Endodermal cell (in vitro differentiated cells): Measurements from ENCODE around the gene DGKB. TPM values are rescaled to one million over a fixed set of nuclear protein-coding genes. Genes with fewer than 3 reads are reported as not detected.

Experiments used
- DNase-seq: peaks from one replicate; pipeline ENCODE4 v3.0.0-alpha.2; 2017
- H3K27ac ChIP-seq: 2 replicates; pipeline ENCODE4 v1.5.1; 2013; ENCODE audit warnings: mild to moderate bottlenecking, low read depth, low read length, moderate library complexity
- H3K27me3 ChIP-seq: 2 replicates; pipeline ENCODE4 v1.6.1; 2013; ENCODE audit warnings: mild to moderate bottlenecking, low read length, moderate library complexity; ENCODE audit not compliant: insufficient read depth, control insufficient read depth, poor library complexity, severe bottlenecking
- H3K36me3 ChIP-seq: 2 replicates; pipeline ENCODE4 v1.7.0; 2013; ENCODE audit warnings: mild to moderate bottlenecking, low read length, moderate library complexity; ENCODE audit not compliant: control insufficient read depth, insufficient read depth
- H3K4me1 ChIP-seq: one replicate; pipeline ENCODE4 v1.7.0; 2013; ENCODE audit warnings: low read length; ENCODE audit not compliant: control insufficient read depth, insufficient read depth
- H3K4me3 ChIP-seq: 2 replicates; pipeline ENCODE4 v1.5.1; 2013; ENCODE audit warnings: mild to moderate bottlenecking, low read length, moderate library complexity
- H3K9ac ChIP-seq: 2 replicates; pipeline ENCODE4 v1.6.1; 2013; ENCODE audit warnings: mild to moderate bottlenecking, low read length, moderate library complexity; ENCODE audit not compliant: poor library complexity, severe bottlenecking; ENCODE audit errors: extremely low read depth
- H3K9me3 ChIP-seq: 2 replicates; pipeline ENCODE4 v1.6.1; 2013; ENCODE audit warnings: mild to moderate bottlenecking, low read length, moderate library complexity; ENCODE audit not compliant: control insufficient read depth
- H3K27ac Mint-ChIP-seq: 2 replicates; pipeline ENCODE4 v1.8.0; 2020; ENCODE audit warnings: mixed read lengths
- H3K27me3 Mint-ChIP-seq: 2 replicates; pipeline ENCODE4 v1.8.0; 2021; ENCODE audit warnings: mild to moderate bottlenecking, mixed read lengths; ENCODE audit not compliant: insufficient read depth
- H3K36me3 Mint-ChIP-seq: 2 replicates; pipeline ENCODE4 v1.8.0; 2020; ENCODE audit warnings: low read depth, mixed read lengths
- H3K4me1 Mint-ChIP-seq: 2 replicates; pipeline ENCODE4 v1.8.0; 2020; ENCODE audit warnings: mixed read lengths
- H3K4me3 Mint-ChIP-seq: 2 replicates; pipeline ENCODE4 v1.8.0; 2020; ENCODE audit warnings: mild to moderate bottlenecking, moderate library complexity, mixed read lengths
- H3K9me3 Mint-ChIP-seq: 2 replicates; pipeline ENCODE4 v1.8.0; 2020; ENCODE audit warnings: mild to moderate bottlenecking, mixed read lengths
- CTCF ChIP-seq: fragments of 200-600 bp; sonication (generic); conservative IDR thresholded peaks from 2 replicates; pipeline ENCODE4 v1.5.0; 2021; ENCODE audit warnings: antibody characterized with exemption, mild to moderate bottlenecking
- WGBS, 2 experiments: methylation state at CpG; one replicate each; pipeline versions ENCODE4 v1.1.5 to v1.1.7; 2013; ENCODE audit warnings: missing lambda C conversion rate in 2 of 2, mixed read lengths in 1 of 2; ENCODE audit not compliant: insufficient coverage in 1 of 2, insufficient read length in 1 of 2; 5-methylcytosine and 5-hydroxymethylcytosine counted together
- total RNA-seq, 2 donors: library from RNA; stranded (reverse); fragmentation: NEBNext Ultra II Directional in 1 of 2; extraction: Animal tissue kit (Norgen Biotek cat#: 25700) in 1 of 2; gene quantifications; 2 replicates in 1 of 2; 3 replicates in 1 of 2; pipeline ENCODE4 v1.2.1, GENCODE V29; 2021

Gene DGKB
- total RNA-seq, 2 donors from 2014 or later = 5.1 to 5.2 TPM

GRCh38 chr7:14786314-14786895, 116.1 kb downstream of the DGKB start:
- Mint-ChIP-seq H3K27me3 (no peaks in the 10 kb centered on the region), H3K9me3 (no peaks in the 10 kb centered on the region), H3K4me1 (peaks cover 6% of the 10 kb centered on the region), H3K36me3 (no peaks in the 10 kb centered on the region), H3K27ac (peak overlapping the region; percentile 30), H3K4me3 (no peak overlapping the region)
- no peak overlapping the region for H3K4me3 ChIP-seq
- no peak for TF ChIP-seq CTCF
- WGBS, 2 experiments = 92 to 96% methylated on average over 5 to 9 of the region's 9 CpGs
- DNase-seq = peak; percentile 41
- H3K36me3 ChIP-seq = no peaks in the 10 kb centered on the region
- no peak overlapping the region for H3K9ac ChIP-seq
- H3K4me1 ChIP-seq = no peaks in the 10 kb centered on the region
- no peak overlapping the region for H3K27ac ChIP-seq
- H3K9me3 ChIP-seq = no peaks in the 10 kb centered on the region
- H3K27me3 ChIP-seq = no peaks in the 10 kb centered on the region

- peaks cover 8% of the 10 kb centered on the region for H3K4me1 Mint-ChIP-seq
- Histone ChIP-seq H3K27me3 (no peaks in the 10 kb centered on the region), H3K4me3 (no peak overlapping the region), H3K36me3 (no peaks in the 10 kb centered on the region), H3K9ac (no peak overlapping the region), H3K9me3 (peaks cover 29% of the 10 kb centered on the region), H3K27ac (no peak overlapping the region), H3K4me1 (no peaks in the 10 kb centered on the region)
- H3K9me3 Mint-ChIP-seq = peaks cover 36% of the 10 kb centered on the region
- H3K27me3 Mint-ChIP-seq = no peaks in the 10 kb centered on the region
- peaks cover 18% of the 10 kb centered on the region for H3K36me3 Mint-ChIP-seq
- TF ChIP-seq CTCF = no peak
- 98 to 100% methylated on average over 1 to 3 of the region's 3 CpGs for WGBS, 2 experiments
- no peak for DNase-seq
- no peak overlapping the region for H3K4me3 Mint-ChIP-seq
- H3K27ac Mint-ChIP-seq = no peak overlapping the region
These were observed 124.7 kb downstream of the DGKB start for GRCh38 chr7:14777806-14778205.

DNA sequence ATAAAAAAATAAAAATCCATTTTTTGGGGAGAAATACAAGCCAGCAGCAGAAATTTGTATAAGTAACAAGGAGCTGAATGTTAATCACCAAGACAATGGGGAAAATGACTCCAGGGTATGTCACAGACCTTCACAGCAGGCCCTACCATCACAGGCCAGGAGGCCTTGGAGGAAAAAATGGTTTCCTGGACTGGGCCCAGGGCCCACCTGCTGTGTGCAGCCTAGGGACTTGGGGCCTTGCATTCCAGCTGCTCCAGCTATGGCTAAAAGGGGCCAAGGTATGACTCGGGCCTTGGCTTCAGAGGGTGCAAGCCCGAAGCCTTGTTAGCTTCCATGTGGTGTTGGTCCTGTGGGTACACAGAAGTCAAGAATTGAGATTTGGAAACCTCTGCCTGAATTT, 126.3 kb downstream of the DGKB start:
- Mint-ChIP-seq H3K9me3 (peaks cover 36% of the 10 kb centered on the region), H3K27me3 (no peaks in the 10 kb centered on the region), H3K36me3 (peaks cover 18% of the 10 kb centered on the region), H3K4me1 (peaks cover 20% of the 10 kb centered on the region), H3K4me3 (no peak overlapping the region), H3K27ac (no peak overlapping the region)
- Histone ChIP-seq H3K4me3 (peak overlapping the region; percentile 51), H3K9me3 (peaks cover 29% of the 10 kb centered on the region), H3K27ac (no peak overlapping the region), H3K27me3 (no peaks in the 10 kb centered on the region), H3K9ac (no peak overlapping the region), H3K36me3 (no peaks in the 10 kb centered on the region), H3K4me1 (peaks cover 6% of the 10 kb centered on the region)
- TF ChIP-seq CTCF = no peak
- WGBS, 2 experiments = 90 to 95% methylated on average over 2 of the region's 2 CpGs
- no peak for DNase-seq
